ENCODE measurements around the gene DARS1.

GRCh38 chr2:136030406-136030805, 45.0 kb upstream of the DARS1 start:
- TF ChIP-seq CTCF (IDR thresholded peaks at IDR 0.05) = no peak
- TF ChIP-seq POLR2A (IDR thresholded peaks at IDR 0.05) = no peak
